WI38 (cell line): ENCODE results near the gene IRGC.

ENCODE experiments used
- H3K4me3 ChIP-seq: 2 replicates; pipeline ENCODE4 v1.5.1; 2011; ENCODE audit warnings: low read depth, mild to moderate bottlenecking, control low read depth, low read length
- CTCF ChIP-seq: IDR thresholded peaks from 2 replicates; pipeline ENCODE4 v1.5.1; 2012; ENCODE audit warnings: low read depth, mild to moderate bottlenecking, control low read depth, low read length

Gene IRGC

GRCh38 chr19:43691755-43692154 is 24.1 kb upstream of the IRGC start:
- no peak for TF ChIP-seq CTCF
- no peak overlapping the region for H3K4me3 ChIP-seq

- H3K4me3 ChIP-seq, result no peak overlapping the region
- no peak for TF ChIP-seq CTCF
Observed at GRCh38 chr19:43692385-43692784, 23.5 kb upstream of the IRGC start.

- H3K4me3 ChIP-seq, result no peak overlapping the region
- no peak for TF ChIP-seq CTCF
Observed at GRCh38 chr19:43692877-43693276, 23.0 kb upstream of the IRGC start.

- TF ChIP-seq CTCF, result no peak
- H3K4me3 ChIP-seq, result no peak overlapping the region
Observed at GRCh38 chr19:43694553-43694952, 21.3 kb upstream of the IRGC start.

- no peak overlapping the region for H3K4me3 ChIP-seq
- no peak for TF ChIP-seq CTCF
Observed at GRCh38 chr19:43695985-43696704, 19.7 kb upstream of the IRGC start.

- TF ChIP-seq CTCF, result no peak
- no peak overlapping the region for H3K4me3 ChIP-seq
Observed at GRCh38 chr19:43697295-43697694, 18.6 kb upstream of the IRGC start.

- no peak for TF ChIP-seq CTCF
- no peak overlapping the region for H3K4me3 ChIP-seq
Observed at GRCh38 chr19:43699506-43700394, 16.1 kb upstream of the IRGC start.
